ENCODE results near the gene CAMTA1.

CAMTA1 gene

DNA sequence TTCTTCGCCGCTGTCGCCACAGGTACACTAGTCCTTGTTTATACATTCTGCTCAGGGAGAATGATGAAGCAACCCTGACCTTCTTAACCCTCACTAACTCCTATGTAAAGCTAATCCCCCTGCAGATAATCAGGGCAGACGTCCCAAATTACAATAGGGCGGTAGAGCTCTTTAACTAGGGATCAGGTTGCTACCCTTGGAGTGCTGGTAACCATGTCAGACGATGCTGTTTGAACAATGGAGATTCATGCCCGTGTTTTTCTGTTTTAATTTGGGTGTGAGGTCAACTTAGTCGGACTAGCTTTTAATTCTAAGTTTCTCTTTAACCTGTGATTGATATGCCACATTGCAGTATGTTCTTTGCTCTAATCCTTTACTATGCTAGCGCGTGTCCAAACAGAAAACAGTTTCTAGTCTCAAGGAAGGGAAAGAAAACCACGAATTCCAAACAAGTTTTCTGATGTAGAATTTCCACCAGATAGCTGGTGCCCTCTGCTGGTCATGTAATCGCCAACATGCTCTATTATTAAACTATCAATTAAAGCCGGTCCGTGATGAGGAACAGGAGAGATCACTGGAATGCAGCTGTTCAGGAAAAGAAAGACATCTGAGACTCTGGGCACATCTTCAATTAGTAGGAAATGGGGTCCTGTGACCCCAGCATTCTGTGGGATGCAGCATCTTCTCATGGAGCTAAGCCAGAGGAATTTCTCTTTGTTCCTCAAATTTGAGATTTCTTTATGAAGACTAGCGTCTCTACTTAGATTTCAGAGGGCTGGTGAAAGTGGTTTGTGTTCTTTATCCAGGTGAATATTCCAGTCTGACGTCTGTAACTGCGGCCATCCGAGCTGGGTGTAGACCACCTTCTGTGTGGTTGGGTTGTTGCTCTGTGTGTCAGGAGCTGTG, 967.5 kb downstream of the CAMTA1 start (continued):
- TF ChIP-seq ZNF112 (tag by site-specific recombination; IDR thresholded peaks at IDR 0.05): no peak
- TF ChIP-seq EGR2 (tag by site-specific recombination; IDR thresholded peaks at IDR 0.05; ENCODE audit: low read depth): no peak
- no peak for TF ChIP-seq SP2 (tag by site-specific recombination; IDR thresholded peaks at IDR 0.05)
- TF ChIP-seq ZNF843 (tag by site-specific recombination; IDR thresholded peaks at IDR 0.05): no peak
- TF ChIP-seq ZNF548 (tag by site-specific recombination; IDR thresholded peaks at IDR 0.05): no peak
- TF ChIP-seq, protein P1, sequence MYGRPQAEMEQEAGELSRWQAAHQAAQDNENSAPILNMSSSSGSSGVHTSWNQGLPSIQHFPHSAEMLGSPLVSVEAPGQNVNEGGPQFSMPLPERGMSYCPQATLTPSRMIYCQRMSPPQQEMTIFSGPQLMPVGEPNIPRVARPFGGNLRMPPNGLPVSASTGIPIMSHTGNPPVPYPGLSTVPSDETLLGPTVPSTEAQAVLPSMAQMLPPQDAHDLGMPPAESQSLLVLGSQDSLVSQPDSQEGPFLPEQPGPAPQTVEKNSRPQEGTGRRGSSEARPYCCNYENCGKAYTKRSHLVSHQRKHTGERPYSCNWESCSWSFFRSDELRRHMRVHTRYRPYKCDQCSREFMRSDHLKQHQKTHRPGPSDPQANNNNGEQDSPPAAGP (tag by site-specific recombination; IDR thresholded peaks at IDR 0.05): no peak
- no peak for TF ChIP-seq ZFP3 (tag by site-specific recombination; IDR thresholded peaks at IDR 0.05; ENCODE audit: low read depth)
- TF ChIP-seq, protein P2, sequence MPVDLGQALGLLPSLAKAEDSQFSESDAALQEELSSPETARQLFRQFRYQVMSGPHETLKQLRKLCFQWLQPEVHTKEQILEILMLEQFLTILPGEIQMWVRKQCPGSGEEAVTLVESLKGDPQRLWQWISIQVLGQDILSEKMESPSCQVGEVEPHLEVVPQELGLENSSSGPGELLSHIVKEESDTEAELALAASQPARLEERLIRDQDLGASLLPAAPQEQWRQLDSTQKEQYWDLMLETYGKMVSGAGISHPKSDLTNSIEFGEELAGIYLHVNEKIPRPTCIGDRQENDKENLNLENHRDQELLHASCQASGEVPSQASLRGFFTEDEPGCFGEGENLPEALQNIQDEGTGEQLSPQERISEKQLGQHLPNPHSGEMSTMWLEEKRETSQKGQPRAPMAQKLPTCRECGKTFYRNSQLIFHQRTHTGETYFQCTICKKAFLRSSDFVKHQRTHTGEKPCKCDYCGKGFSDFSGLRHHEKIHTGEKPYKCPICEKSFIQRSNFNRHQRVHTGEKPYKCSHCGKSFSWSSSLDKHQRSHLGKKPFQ (tag by site-specific recombination; IDR thresholded peaks at IDR 0.05): no peak
- TF ChIP-seq HOXC10 (CRISPR knock-in tag; IDR thresholded peaks at IDR 0.05): no peak
- TF ChIP-seq, protein P3, sequence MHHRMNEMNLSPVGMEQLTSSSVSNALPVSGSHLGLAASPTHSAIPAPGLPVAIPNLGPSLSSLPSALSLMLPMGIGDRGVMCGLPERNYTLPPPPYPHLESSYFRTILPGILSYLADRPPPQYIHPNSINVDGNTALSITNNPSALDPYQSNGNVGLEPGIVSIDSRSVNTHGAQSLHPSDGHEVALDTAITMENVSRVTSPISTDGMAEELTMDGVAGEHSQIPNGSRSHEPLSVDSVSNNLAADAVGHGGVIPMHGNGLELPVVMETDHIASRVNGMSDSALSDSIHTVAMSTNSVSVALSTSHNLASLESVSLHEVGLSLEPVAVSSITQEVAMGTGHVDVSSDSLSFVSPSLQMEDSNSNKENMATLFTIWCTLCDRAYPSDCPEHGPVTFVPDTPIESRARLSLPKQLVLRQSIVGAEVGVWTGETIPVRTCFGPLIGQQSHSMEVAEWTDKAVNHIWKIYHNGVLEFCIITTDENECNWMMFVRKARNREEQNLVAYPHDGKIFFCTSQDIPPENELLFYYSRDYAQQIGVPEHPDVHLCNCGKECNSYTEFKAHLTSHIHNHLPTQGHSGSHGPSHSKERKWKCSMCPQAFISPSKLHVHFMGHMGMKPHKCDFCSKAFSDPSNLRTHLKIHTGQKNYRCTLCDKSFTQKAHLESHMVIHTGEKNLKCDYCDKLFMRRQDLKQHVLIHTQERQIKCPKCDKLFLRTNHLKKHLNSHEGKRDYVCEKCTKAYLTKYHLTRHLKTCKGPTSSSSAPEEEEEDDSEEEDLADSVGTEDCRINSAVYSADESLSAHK (tag by site-specific recombination; IDR thresholded peaks at IDR 0.05): peak; percentile 99
- TF ChIP-seq, protein P4, sequence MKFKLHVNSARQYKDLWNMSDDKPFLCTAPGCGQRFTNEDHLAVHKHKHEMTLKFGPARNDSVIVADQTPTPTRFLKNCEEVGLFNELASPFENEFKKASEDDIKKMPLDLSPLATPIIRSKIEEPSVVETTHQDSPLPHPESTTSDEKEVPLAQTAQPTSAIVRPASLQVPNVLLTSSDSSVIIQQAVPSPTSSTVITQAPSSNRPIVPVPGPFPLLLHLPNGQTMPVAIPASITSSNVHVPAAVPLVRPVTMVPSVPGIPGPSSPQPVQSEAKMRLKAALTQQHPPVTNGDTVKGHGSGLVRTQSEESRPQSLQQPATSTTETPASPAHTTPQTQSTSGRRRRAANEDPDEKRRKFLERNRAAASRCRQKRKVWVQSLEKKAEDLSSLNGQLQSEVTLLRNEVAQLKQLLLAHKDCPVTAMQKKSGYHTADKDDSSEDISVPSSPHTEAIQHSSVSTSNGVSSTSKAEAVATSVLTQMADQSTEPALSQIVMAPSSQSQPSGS (tag by site-specific recombination; IDR thresholded peaks at IDR 0.05; ENCODE audit: low read depth): no peak
- TF ChIP-seq ZNF544 (tag by site-specific recombination; IDR thresholded peaks at IDR 0.05): no peak

DNA sequence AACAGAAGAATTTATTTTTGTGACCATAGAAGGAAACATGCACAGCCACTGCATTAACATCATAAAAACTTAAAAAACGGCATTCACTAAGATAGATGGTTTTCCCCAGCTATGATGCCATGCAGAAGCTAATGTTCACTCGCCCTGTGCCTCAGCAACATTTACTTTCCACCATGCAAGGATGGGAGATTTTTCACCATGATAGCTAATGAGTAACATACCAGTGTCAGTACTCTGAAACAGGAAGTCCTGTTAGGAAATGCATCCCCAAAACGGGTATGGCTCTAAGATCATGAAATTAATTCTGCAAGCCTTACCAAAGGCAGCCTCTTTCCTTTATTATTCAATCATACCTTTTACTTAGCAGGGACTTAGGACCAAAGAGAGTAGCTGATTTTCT, 968.4 kb downstream of the CAMTA1 start:
- TF ChIP-seq ZNF785 (tag by site-specific recombination; IDR thresholded peaks at IDR 0.05): no peak
- TF ChIP-seq ZNF792 (tag by site-specific recombination; IDR thresholded peaks at IDR 0.05): no peak
- no peak for TF ChIP-seq ZNF335 (tag by site-specific recombination; conservative IDR thresholded peaks at IDR 0.05)
- TF ChIP-seq ZNF324 (tag by site-specific recombination; IDR thresholded peaks at IDR 0.05): no peak
- no peak for TF ChIP-seq ZFP69B (tag by site-specific recombination; IDR thresholded peaks at IDR 0.05)
- TF ChIP-seq TRIM28 (IDR thresholded peaks at IDR 0.05; ENCODE audit: borderline replicate concordance, low read length): no peak
- no peak overlapping the region for H3K4me3 ChIP-seq (ENCODE audit: low read depth, low read length)
- POLR2A ChIA-PET: interaction anchor here (0.6 kb wide), 1 partner anchor 85 kb away, joined by 3 read pairs; no protein-coding TSS in a partner anchor
- peaks cover 5 to 22% of the 10 kb centered on the region in 2 experiments; a peak in 2 of 3 replicates for H3K36me3 ChIP-seq (ENCODE audit: control insufficient read depth in 2 of 2, insufficient read depth in 1 of 2, low read length in 2 of 2)
- no peak overlapping the region for H3K27ac ChIP-seq (ENCODE audit: extremely low read depth, low read depth, low read length)
- H3K9me3 ChIP-seq (ENCODE audit: control insufficient read depth, insufficient read depth, low read depth, low read length): no peaks in the 10 kb centered on the region
- H3K4me1 ChIP-seq (ENCODE audit: control insufficient read depth, insufficient read depth, low read length): no peaks in the 10 kb centered on the region
- CTCF ChIA-PET: interaction anchor here (0.6 to 11.5 kb wide), 20 partner anchors 11 to 453 kb away, joined by 3 to 519 read pairs (median 4); no protein-coding TSS in a partner anchor

Measured in HEK293 (cell line).